Activated naive CD4-positive, alpha-beta T cell (primary cell): ENCODE data around the gene TTF1.

ENCODE experiments used
- DNase-seq, 4 experiments: peaks; one replicate each; lab custom pipeline; 2025; lab: John Stamatoyannopoulos, UW

TTF1 gene

GRCh38 chr9:132367613-132368313 is 38.9 kb downstream of the TTF1 start:
- DNase-seq = no peak

GRCh38 chr9:132366481-132366880 is 40.2 kb downstream of the TTF1 start:
- DNase-seq = no peak

- no peak for DNase-seq
These were observed 40.7 kb downstream of the TTF1 start for GRCh38 chr9:132365986-132366385.

DNA sequence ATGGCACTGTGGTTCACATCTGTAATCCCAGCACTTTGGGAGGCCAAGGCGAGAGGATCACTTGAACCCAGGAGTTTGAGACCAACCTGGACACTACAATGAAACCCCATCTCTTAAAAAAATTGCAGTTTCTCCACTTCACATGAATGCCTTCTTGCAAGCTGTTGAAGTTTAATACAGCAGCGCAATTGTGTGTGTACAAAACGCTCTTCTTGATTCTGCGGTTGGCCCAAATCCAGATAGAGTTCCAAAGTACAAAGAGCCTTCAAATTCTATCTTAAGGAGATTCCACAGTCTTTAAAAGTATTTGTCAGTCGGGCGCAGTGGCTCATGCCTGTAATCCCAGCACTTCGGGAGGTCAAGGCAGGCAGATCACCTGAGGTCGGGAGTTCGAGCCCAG is 42.6 kb downstream of the TTF1 start:
- DNase-seq = no peak

DNA sequence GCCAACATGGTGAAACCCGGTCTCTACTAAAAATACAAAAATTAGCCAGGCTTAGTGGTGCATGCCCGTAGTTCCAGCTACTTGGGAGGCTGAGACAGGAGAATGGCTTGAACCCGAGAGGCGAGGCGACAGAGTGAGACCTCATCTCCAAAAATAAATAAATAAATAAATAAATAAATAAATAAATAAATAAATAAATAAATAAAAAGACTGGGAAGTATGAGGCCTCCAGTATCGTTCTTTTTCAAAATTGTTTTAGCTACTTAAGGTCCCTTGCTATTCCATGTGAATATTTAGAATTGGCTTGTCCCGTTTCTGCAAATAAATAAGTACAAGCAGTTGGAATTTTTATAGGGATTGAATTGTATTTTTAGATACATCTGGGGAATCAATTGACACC is 48.9 kb downstream of the TTF1 start:
- DNase-seq = no peak

DNA sequence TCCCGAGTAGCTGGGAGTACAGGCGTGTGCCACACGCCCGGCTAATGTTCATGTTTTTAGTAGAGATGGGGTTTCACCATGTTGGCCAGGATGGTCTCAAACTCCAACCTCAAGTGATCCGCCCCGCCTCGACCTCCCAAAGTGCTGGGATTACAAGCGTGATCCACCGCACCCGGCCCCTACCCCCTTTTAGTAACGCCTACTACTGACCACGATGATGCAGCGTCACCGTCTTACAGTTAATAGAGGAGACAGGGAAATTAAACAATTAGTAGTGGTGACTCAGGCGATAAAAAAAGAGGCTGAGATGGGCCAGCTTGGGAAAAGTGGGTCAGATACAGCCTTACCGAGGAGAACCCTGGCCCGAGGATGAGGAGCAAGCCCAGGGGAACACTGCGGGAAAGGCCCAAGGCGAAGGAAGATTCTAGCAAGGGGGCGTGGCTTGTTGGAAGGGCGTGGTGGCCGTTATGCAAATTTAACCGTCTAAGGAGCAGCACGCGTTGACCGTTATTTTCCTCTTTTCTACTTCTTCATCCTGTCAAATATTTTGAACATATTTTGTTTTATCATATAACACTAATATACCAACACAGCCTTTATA is 50.2 kb downstream of the TTF1 start:
- no peak for DNase-seq

- DNase-seq = peak; percentile 87 to 97 (median 90)
These were observed 51.8 kb downstream of the TTF1 start, which contains the start of gene SETX for GRCh38 chr9:132354637-132355355. SETX (minus strand) TSS chr9:132354986; CDS start chr9:132349428, 5,558 bp downstream.

DNA sequence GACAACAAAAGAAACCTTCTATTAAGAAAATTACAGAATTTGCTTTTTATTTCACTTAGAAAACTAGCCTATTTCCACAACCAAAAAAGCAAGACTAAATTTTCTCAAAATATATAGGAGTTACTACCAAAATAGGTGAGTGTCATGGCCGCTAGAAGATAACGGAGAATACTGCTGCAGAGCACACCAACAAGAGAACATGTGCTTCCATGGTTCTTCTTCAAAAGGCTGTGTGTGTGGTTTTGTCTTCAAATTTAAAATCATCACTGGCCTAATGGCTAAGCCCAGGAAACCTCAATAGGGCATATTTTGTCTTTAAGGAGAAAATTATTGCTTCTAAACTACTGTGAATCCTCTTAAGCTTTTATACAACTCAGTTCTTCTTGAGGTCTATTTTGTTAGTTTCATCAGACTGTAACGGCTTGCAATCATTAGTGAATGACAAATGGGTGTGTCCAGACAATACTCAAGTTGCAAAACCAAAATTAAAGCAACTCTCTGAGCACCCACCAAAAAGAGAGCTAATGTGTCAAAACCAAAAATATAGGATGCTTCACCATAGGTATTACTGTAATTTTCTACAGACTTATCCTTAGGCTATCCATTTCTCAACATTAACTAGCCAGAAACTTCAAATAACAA is 55.1 kb downstream of the TTF1 start:
- DNase-seq = no peak

DNA sequence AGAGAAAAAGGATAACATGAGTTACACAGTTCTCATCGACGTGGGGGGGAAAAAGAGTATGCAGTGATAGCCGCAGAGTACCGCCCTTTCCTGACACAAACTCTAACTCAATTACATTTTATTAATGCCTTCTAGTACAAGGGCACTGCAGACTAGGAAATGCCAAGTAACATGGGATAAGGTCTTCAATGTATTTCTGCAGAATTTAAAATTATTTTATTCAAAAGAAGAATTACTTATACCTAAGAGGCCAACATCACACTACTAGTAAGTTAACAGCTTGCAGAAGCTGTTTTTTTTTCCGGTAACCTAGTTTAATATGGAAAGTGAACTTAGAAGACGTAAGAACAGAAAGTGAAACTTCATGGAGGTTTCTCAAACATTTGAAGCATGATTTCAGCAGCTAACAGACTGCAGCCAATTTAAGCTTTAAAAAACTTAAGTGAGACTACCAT is 55.8 kb downstream of the TTF1 start:
- no peak for DNase-seq

DNA sequence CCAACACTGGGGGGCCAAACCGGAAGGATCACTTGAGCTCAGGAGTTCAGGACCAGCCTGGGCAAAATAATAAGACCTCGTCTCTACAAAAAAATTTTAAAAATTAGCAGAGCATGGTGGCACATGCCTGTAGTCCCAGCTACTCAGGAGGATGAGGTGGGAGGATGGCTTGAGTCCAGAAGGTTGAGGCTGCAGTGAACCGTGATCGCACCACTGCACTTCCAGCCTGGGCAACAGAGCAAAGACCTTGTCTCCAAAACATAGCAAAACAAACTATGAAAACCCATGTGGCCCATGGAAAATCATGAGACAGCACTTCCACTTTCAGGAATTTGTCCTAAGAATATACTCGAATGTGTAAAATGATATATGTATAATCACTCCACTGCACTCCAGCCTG is 58.0 kb downstream of the TTF1 start:
- no peak for DNase-seq

GRCh38 chr9:132346177-132346576 is 60.5 kb downstream of the TTF1 start:
- DNase-seq = no peak

DNA sequence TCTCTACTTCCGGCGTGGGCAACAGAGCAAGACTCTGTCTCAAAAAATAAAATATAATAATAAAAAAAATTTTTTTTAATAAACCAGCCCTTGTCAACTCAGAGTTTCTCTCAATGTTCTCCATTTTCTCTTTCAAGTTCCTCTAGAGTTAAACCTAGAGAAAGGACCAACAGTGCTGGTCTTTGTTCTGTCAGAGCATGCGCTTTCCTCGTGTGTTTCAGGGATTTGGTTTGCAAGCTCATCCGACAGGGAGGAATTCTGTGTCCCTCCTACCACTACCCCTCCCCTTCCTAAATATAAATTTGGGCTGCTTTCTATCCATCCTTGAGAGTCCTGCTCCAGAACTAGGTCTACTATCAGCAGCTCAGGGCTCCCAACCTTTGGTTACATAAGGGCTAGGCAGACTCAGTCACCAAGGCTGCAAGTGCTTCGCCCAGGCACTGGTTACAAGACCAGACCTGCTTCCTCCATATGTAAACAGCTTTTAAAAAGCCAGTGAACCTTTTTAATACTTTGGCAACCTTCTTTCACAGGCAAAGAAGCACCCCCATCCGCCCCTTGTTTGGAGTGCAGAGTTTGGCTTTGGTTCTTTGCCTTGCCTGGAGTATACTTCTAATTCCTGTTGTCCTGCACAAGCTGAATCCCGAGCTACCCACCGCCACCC is 65.3 kb downstream of the TTF1 start:
- DNase-seq = no peak

GRCh38 chr9:132334364-132334763 is 72.3 kb downstream of the TTF1 start:
- DNase-seq = no peak

DNA sequence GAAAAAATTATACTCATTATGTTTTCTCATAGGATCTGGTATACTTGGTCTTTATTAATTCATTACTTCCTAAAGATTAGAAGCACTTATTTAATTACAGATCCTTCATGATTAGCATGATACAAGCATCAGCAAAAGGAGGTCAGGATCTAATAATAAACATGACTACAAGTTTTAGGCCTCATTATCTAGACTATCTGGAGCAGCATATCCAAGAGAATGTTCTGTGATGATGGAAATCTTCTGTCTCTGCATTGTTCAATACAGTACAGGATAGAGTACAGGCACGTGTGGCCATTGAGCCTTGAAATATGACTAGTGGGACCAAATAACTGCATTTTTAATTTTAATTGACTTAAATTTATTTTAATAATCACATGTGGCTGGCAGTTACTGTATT is 73.1 kb downstream of the TTF1 start:
- DNase-seq = no peak

- no peak for DNase-seq
These were observed 78.1 kb downstream of the TTF1 start for GRCh38 chr9:132328580-132328979.

DNA sequence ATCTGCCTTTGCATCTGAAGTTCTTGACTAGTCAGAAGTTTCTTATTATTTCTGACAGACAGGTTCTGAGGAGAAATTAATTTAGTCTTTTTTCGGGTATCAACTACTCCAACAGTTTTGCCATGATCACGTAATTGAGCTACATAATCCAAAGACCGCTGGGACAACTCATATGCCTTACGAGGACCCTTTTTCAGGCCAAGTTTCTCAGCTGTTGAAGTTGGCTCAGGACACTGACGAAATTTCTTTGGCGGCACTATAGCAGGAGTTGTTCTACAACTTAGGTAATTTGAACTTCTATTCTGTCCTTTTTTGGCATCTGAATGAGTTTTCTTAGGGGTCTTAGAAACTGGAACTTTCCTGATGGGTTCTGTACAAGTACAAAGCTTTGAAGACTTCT is 79.1 kb downstream of the TTF1 start:
- no peak for DNase-seq
